Pons (tissue), 1 donor: ENCODE data around the gene TRIM2.

ENCODE experiments used
- DNase-seq: peaks from one replicate; pipeline ENCODE4 v3.0.0-alpha.2; 2016; ENCODE audit warnings: low spot score

The TRIM2 gene

DNA sequence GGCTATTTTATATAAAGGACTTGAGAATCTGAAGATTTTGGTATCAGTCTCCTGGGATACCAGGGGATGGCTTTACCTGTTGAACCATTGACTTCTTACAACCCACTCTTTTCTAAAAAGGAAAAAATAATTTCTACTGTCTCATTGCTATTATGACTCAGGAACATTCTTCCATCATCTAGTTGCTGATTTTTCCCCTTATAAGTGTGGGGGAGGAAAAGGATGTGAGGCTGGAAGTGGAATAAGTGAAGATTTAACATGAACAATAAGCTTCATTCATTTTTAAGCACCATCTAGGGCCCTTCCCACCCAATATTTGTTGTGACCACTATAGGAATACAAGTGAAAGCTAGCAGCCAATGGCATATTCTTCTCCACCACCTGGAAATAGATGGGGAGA, 129.6 kb downstream of the TRIM2 start:
- no peak for DNase-seq

- no peak for DNase-seq
These were observed 131.4 kb downstream of the TRIM2 start for GRCh38 chr4:153335665-153336064.

GRCh38 chr4:153337686-153338085, 133.4 kb downstream of the TRIM2 start:
- DNase-seq, result no peak

DNA sequence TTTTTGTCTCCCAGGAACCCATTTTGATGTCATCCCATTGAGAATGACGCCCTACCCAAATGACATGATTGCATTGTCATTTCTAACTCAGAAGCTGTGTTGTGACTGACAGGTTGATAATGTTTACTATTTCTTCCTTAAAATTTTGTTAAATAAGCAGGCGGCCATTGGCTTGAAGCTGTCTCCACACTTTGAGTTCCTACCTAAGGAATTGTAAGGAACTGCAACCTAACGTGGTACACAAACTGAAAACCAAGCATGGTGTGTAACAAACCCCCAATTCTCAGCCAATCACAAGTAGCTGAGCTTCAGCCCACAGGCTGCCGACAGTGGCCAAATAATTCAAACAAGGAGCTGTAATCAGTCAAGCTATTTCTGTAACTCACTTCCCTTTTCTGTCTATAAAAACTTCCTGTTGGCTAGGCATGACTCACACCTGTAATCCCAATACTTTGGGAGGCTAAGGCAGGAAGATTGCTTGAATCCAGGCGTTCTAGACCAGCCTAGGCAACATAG, 137.4 kb downstream of the TRIM2 start:
- DNase-seq, result no peak

DNA sequence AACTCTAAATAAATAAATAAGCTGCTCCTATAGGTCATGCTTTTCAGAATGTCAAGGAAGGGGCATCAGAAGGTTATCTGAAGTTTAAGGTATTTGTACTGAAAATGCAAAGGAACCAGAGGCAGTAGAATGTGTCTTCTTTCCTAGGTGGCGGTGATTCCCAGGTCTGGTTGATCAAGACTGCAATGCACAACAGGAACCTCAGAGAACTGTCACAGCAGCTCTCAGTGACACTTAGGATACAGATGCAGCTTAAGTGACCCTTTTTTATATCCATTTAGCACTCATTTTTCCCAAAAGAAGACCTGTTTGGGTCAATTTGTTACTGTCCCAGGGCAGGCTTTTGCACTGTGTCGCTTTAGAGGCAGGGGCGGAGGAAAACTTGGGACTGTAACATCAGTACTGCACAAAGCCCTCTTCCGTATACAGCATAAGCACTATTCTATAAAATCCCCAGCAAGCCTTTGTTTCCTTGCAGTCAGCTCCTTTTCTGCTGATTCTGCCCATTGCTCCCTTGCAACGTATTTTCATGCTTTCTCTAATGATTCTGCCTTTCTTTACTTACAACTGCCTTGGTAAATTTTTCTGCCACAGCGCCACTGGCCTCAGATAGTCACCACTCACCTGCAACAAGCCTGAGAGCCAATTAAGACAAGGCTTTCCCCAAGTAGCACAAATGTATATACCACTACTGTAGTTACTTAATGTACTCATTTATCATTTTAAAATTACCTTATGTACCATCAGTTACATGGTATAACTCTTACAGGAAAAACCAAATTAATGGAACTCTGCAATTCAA, 138.7 kb downstream of the TRIM2 start:
- no peak for DNase-seq

DNA sequence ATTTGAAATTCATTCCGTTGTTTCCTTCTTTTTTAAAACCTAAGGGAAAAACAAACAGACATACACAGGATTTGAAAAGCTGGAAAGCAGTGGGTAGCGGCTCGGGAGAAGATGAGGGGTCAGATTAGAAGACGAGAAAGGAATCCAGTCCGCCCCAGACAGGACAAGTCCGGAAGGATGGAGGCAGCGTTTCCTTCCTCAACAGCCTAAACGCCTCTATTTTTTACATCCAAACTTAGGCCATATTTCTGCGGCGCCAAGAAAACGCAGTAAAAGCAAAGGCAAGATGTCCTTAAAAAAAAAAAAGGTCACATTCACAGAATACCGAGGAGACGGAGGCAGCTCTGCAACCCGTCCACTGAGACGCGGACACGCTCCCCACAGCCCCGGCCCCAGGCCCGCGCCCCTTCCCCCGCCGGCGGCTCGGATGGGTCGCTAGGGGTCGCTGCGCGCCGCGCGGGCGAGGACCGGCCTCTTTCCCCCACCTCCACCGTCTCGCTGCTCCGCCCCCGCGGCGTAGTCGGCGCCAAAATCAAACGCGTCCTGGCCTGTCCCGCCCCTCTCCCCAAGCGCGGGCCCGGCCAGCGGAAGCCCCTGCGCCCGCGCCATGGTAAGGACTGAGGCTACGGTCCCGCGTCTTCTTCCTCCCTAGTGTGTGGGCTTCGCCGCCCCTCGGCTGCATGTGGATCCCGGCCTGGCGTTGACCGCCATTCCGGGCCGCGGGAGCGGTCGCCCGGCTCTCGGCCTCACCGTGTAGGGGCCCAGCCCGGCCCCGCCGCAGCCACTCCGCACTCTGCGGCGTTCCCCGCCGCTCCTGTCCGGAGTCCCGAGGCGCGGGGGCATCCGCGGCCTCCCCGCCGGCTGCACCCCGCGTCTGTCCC, 140.1 kb downstream of the TRIM2 start, which contains the start of gene MND1:
TSS of gene MND1 (plus strand) at position 558 of the 881 bp plus-strand sequence. CDS start at position 608, 50 bp downstream.
- DNase-seq, result peak; percentile 66

DNA sequence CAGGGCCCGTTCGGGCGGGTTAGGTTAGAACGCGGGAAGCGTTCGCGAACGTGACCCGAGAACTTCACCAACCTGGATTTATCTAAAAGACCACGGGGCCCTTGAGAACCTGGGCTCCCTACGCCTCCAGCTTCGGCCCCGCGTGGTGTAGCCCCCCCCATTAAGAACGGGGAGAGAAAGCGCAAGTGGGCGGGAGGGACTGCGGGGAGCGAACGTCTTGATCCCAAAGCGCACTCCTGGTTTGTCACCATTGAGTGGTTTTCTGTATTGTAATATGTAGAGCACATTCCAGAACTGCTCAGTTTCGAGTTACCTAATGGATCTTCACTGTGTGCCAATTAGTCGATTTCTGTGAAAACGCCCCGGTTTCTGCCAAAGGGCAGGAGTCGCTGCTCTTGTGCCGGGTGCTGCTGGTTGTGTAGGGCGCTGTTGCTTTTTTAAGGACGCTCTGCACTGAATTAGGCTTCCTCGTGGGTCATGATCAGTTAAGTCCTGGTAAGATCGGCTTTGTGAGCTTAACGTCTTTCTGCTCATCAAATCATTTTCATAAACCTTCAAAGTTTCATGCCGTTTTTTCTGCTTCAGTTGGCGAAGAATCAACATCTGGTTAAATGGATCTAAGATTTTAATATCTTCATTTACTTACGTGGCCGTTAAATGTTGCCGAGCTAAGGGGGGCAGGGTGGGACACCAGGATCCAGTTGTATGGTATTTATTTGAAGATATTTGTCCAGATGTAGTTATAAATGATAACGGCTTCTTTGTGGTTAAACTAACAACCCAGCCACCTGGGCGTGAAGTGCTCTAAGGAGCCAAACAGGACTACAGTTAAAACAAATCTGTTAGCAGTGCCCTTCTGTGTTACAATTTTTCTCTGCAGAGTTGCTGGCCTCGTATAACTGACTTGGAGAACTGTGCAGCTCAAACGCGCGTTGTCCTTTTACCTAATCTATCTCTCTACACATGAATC, 141.1 kb downstream of the TRIM2 start:
- DNase-seq, result peak; percentile 29

- no peak for DNase-seq
These were observed 141.8 kb downstream of the TRIM2 start for GRCh38 chr4:153346031-153346430.

GRCh38 chr4:153346563-153346962, 142.3 kb downstream of the TRIM2 start:
- no peak for DNase-seq

- no peak for DNase-seq
These were observed 142.9 kb downstream of the TRIM2 start for GRCh38 chr4:153347117-153347516.

DNA sequence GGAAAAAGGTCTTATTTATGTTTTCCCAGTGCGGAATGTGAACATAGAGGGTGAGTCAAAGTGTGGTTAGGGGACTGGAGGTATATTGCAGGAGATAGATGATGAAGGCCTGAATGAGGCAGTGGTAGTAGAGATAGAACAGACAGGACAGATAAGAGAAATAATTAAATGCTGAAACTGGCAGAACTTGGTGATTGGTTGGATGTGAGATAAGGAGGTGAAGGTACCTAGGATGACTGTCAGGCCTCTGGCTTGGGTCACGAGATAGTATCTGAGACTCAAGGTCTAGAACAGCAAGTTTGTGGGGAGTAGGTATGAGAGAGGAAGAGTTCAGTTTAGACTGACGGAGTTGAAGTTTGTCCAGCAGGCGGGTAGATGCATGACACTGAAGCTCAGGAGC, 143.8 kb downstream of the TRIM2 start:
- no peak for DNase-seq

DNA sequence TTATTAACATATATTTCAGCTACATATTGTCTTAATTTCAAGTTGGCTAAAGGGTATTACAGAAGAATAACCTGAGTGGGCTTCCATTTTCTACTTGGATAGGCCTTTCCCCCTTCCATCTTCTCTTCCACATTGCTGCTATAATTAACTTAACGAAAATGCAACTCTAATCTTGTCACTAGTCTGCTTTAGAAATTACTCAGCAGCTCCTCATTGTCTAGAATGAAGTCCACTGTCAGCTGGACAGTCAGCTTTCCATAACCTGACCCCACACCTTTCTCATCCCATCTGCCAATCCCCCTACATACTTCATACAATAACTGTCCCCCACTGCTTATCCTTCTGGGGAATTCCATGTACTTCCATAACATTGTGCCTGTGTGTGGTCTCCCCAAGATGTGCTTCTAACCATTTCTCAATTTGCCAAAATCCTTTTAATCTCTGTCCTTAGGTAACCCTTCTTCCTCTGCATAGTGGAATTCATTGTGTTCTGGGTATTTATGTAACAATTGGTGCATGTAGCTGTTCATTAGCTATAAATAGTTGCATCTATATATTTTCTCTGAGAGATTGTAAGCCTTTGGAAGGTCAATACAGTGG, 145.1 kb downstream of the TRIM2 start:
- DNase-seq, result no peak

- DNase-seq, result no peak
These were observed 157.9 kb downstream of the TRIM2 start for GRCh38 chr4:153362184-153362583.

DNA sequence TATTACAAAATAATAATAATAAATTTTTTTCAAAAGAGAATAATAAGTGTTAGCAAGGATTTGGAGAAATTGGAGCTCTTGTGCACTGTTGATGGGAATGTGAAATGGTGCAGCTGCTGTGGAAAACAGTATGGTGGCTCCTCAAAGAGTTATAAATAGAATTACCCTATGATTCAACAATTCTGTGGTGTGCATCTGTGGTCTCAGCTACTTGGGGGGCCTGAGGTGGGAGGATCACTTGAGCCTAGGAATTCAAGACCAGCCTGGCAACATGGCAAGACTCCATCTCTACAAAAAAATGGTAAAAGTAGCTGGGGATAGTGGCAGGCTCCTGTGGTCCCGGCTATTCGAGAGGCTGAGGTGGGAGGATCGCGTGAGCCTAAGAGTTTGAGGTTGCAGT, 159.8 kb downstream of the TRIM2 start:
- no peak for DNase-seq

GRCh38 chr4:153365003-153365402, 160.8 kb downstream of the TRIM2 start:
- DNase-seq, result no peak

GRCh38 chr4:153366486-153366885, 162.2 kb downstream of the TRIM2 start:
- no peak for DNase-seq

DNA sequence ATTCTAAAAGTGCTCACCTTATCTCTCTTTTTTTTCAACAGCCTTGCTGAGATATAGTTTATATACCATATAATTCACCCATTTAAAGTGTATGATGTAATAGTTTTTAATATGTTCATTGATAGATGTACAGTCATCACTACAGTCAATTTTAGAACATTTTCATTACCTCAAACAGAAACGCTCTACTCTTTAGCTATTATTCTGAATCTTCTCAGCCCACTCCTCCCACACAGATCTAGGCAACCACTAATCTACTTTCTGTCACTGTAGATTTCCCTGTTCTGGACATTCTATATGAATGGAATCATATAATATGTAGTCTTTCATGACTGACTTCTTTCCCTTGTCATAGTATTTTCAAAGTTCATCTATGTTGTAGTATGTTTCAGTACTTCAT, 162.8 kb downstream of the TRIM2 start:
- no peak for DNase-seq

DNA sequence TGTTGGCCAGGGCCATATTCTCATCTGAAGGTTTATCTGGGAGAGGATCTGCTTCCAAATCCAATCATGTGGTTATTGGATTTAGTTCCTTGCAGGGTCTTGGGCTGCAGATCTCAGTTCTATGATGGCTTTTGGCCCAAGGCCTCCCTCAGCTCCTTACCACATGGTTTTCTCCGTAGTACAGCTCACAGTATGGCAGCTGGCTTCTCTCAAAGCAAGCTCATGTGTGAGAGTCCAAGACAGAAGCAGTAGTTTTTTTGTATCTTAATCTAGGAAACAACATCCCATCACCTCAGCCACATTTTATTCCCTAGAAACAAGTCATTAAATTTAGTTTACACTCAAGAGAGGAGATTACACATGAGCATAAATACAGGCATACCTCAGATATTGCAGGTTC, 164.8 kb downstream of the TRIM2 start:
- DNase-seq, result no peak

- DNase-seq, result no peak
These were observed 167.5 kb downstream of the TRIM2 start for GRCh38 chr4:153371701-153372234.

DNA sequence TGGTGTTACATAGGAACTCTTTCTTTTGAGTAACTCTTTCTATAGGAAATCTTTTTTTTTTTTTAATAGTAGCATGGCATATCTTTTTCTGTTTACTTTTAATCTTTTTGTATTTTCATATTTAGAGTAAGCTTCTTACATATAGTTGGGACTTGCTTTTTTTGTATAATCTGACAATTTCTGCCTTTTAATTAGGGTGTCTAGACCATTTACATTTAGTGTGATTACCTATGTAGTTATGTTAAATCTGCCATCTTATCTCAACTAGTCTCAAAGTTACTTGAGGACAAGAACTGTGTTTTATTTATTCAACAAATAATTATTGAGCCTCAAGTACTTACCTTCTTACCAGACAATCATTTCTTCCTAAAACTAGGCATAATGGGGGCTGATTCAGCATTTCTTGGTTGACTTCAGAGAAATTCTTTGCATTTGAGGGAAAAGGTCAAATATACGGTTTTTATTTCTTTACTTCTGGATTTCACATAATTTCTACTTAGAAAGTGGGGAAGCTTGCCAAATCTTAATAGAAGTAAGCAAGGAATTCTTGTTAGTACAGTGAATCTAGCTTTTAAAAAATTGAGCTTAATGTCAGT, 168.8 kb downstream of the TRIM2 start:
- no peak for DNase-seq

- DNase-seq, result no peak
These were observed 170.2 kb downstream of the TRIM2 start for GRCh38 chr4:153374442-153374841.
